NCI-H1694 (cell line): ENCODE measurements around the gene BCAM.
"Not testable (repeated sequence)": the region's sequence is repeated elsewhere in the genome, so short reads cannot be mapped to it uniquely, and the experiment has no call there.

Source experiments
- DNase-seq: peaks from one replicate; lab custom pipeline; 2025; lab: John Stamatoyannopoulos, UW

Gene BCAM

DNA sequence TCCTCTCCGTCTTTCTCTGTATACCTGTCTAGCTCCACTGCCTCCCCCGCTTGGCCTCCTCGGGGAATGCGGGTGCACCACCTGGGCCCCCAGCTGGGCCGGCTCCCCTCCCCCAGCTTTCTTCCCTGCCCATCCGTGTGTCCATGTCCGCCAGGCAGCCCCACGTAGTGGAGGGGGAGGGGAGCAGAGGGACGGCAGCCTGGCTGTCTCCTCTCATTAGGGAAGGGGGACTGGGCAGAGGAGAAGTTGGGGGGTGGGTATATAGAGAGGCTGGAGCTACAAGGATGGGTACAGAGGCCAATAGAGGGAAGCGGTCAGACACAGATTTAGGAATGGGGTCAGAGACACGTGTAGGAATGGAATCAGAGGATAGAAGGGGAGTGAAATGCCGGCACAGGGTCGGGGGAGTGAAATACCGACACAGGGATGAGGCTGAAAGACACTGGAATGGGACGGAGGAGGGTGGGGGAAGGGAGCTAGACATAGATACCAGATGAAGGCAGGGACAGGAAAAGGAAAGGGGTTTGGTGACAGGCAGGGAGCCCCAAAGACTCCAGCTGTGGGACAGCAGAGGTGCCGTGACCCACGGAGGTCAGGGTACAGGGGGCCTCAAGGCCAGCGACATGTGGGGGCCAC, 40.0 kb downstream of the BCAM start:
- no peak for DNase-seq

DNA sequence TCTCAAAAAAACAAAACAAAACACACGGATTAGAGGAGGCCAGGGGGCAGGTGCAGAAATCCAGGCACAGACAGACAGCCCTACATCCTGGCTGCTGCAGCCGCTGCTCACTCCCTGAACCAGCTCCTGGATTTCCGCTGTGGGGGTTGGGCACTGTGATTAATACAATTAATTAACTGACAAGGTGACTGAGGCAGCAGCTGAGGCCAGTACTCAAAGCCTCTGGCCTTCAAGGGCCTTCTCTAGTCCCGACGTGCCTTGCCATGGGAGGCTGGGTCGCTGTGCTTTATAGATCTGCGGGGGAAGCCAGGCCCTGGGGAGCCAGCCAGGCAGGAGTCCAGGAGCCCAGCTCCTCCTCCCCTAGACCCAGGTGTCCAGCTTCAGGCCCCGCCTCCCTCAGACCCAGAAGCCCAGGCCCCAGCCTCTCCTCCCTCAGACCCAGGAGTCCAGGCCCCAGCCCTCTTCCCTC, 41.8 kb downstream of the BCAM start:
- no peak for DNase-seq

- no peak for DNase-seq
Observed at GRCh38 chr19:44851427-44851826, 42.5 kb downstream of the BCAM start.

DNA sequence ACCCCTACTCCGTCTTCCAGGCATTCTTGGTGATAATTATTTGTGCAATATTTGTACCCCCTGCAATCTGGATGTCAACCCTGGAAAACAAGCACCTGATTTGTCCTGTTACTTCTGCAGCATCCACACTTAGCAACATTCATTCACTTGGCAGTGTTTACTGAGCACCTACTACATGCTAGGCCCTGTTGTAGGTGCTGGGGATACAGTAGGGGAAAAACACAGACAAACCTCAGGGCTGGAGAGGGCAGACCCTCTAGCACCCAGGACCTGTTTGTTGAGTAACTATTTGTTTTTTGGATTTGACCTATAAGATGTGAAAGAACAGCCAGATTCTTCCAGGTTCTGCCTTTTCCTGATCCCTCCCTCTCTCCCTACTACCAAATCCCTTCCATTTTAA, 46.7 kb downstream of the BCAM start:
- DNase-seq = no peak

- no peak for DNase-seq
Observed at GRCh38 chr19:44856421-44857083, 47.6 kb downstream of the BCAM start.

- DNase-seq = no peak
Observed at GRCh38 chr19:44857837-44858236, 48.9 kb downstream of the BCAM start.

- DNase-seq = not testable (repeated sequence)
Observed at GRCh38 chr19:44861576-44861975, 52.7 kb downstream of the BCAM start.

GRCh38 chr19:44863990-44864389, 55.1 kb downstream of the BCAM start:
- no peak for DNase-seq

- no peak for DNase-seq
Observed at GRCh38 chr19:44865196-44865767, 56.4 kb downstream of the BCAM start.

DNA sequence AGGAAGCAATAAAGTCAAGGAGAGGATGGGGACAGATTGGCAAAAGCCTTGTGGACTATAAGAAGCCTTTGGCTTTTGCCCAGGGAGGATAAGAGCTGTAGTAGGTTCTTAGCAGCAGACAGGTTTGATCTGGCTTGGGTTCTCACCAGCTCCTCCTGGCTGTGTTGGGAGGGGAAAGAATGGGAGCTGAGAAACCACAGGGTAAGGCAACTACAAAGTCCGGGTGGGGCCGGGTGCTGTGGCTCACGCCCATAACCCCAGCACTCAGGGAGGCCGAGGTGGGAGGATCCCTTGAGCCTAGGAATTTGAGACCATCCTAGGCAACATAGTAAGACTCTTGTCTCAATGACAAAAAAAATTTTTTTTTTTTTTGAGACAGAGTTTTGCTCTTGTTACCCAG, 57.8 kb downstream of the BCAM start:
- DNase-seq = no peak

- DNase-seq = no peak
Observed at GRCh38 chr19:44867578-44867977, 58.7 kb downstream of the BCAM start.

GRCh38 chr19:44869733-44870470, 61.0 kb downstream of the BCAM start:
- DNase-seq = no peak
